Measurements from ENCODE around the gene ALDH7A1.

The ALDH7A1 gene

DNA sequence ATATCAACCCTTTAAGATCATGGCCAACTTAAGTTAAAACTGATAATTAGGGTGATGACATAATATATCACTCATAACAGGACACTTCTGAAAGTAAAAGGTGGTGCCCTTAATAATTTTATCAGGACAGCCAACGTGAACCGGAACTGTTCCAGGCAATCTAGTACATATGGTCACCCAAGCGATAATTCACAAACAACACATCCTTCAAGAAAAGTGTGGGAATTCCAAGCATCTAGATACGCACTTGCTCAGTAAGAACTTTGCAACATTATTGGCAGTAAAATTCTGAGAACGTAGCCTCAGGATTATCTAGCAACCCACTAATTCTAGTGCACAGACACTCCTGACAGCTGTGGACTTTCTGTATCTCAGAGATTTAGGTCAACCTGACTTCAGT is 85.7 kb downstream of the ALDH7A1 start:
- no peaks in the 10 kb centered on the region for H3K9me3 ChIP-seq (ENCODE audit: control insufficient read depth, insufficient read depth, low read length)
- no CpG with 5 or more reads among the region's 5 CpGs for WGBS (ENCODE audit: insufficient coverage, insufficient read length)
- H3K4me3 ChIP-seq (ENCODE audit: low read length), result no peak overlapping the region
- H3K27ac ChIP-seq (ENCODE audit: low read length), result no peak overlapping the region
- no peaks in the 10 kb centered on the region for H3K4me1 ChIP-seq (ENCODE audit: control insufficient read depth, insufficient read depth, low read length)
- DNase-seq (ENCODE audit: low read depth, low spot score), result no peak
- no peaks in the 10 kb centered on the region for H3K27me3 ChIP-seq (ENCODE audit: control insufficient read depth, insufficient read depth, low read length)
- no peaks in the 10 kb centered on the region for H3K36me3 ChIP-seq (ENCODE audit: control insufficient read depth, insufficient read depth, low read length)

DNA sequence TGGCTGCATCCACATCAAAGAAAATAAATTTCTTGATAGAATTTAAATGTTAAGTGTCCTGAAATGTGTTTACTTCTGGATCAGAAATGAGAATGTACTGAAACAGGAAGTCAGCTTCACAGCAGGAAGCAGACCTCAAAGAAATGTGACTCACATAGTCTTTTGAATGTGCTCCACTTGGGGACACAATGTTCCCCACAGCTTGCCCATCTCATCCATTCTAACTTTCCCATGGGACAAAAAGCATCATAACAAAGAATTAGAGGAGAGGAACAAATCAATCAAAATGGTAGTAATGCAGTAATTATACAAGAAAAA is 86.1 kb downstream of the ALDH7A1 start:
- Histone ChIP-seq H3K27ac (ENCODE audit: low read length) (no peak overlapping the region), H3K36me3 (ENCODE audit: control insufficient read depth, insufficient read depth, low read length) (no peaks in the 10 kb centered on the region), H3K4me3 (ENCODE audit: low read length) (no peak overlapping the region), H3K9me3 (ENCODE audit: control insufficient read depth, insufficient read depth, low read length) (no peaks in the 10 kb centered on the region), H3K4me1 (ENCODE audit: control insufficient read depth, insufficient read depth, low read length) (no peaks in the 10 kb centered on the region), H3K27me3 (ENCODE audit: control insufficient read depth, insufficient read depth, low read length) (no peaks in the 10 kb centered on the region)
- DNase-seq (ENCODE audit: low read depth, low spot score), result no peak

DNA sequence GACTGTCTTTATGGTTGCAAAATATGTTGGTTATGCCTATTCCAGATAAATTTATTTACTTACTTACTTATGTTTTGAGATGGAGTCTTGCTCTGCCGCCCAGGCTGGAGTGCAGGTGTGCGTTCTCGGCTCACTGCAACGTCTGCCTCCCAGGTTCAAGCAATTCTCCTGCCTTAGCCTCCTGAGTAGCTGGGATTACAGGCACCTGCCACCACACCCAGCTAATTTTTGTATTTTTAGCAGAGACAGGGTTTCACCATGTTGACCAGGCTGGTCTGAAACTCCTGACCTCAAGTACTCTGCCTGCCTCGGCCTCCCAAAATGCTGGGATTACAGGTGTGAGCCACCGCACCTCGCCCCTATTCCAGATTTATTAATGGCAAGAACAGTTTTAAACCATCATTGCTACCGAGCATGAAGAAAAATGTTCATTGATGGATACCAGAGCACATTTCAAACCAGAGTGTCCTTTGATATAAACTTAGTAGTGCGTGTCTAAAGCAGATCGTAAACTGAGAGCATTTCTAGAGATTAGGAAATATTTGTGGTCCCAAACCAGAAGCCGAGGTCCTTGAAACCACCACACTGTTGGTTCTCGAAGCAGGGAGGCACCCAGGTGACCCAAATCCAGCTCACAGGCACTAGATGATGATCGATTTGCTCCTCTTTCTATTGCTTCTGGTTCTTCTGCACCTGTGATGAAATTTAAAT is 86.6 kb downstream of the ALDH7A1 start:
- no peaks in the 10 kb centered on the region for H3K4me1 ChIP-seq (ENCODE audit: control insufficient read depth, insufficient read depth, low read length)
- H3K9me3 ChIP-seq (ENCODE audit: control insufficient read depth, insufficient read depth, low read length), result no peaks in the 10 kb centered on the region
- H3K36me3 ChIP-seq (ENCODE audit: control insufficient read depth, insufficient read depth, low read length), result no peaks in the 10 kb centered on the region
- H3K27ac ChIP-seq (ENCODE audit: low read length), result no peak overlapping the region
- H3K4me3 ChIP-seq (ENCODE audit: low read length), result no peak overlapping the region
- no peaks in the 10 kb centered on the region for H3K27me3 ChIP-seq (ENCODE audit: control insufficient read depth, insufficient read depth, low read length)
- WGBS (ENCODE audit: insufficient coverage, insufficient read length), result no CpG with 5 or more reads among the region's 13 CpGs
- DNase-seq (ENCODE audit: low read depth, low spot score), result no peak

DNA sequence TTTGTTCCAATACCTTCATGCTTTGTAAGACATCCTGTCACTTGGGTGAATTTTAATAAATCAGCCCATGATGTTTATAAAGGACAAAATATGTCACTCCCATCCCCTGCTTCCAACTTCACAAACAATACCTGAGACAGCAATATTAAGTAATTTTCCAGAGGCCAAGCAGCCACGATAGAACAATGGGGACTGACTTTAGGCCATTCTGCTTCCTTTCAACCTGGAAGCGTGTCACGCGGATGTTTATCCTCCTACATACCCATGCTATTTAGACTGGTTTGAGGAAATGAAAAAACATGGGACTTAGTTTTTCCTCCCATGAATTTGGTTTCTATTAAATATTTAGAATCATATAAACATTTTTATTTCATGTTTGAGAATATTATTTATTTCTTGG is 88.9 kb downstream of the ALDH7A1 start:
- Histone ChIP-seq H3K36me3 (ENCODE audit: control insufficient read depth, insufficient read depth, low read length) (no peaks in the 10 kb centered on the region), H3K27ac (ENCODE audit: low read length) (no peak overlapping the region), H3K27me3 (ENCODE audit: control insufficient read depth, insufficient read depth, low read length) (no peaks in the 10 kb centered on the region), H3K4me1 (ENCODE audit: control insufficient read depth, insufficient read depth, low read length) (no peaks in the 10 kb centered on the region), H3K4me3 (ENCODE audit: low read length) (no peak overlapping the region), H3K9me3 (ENCODE audit: control insufficient read depth, insufficient read depth, low read length) (no peaks in the 10 kb centered on the region)
- no CpG with 5 or more reads among the region's 4 CpGs for WGBS (ENCODE audit: insufficient coverage, insufficient read length)
- no peak for DNase-seq (ENCODE audit: low read depth, low spot score)

DNA sequence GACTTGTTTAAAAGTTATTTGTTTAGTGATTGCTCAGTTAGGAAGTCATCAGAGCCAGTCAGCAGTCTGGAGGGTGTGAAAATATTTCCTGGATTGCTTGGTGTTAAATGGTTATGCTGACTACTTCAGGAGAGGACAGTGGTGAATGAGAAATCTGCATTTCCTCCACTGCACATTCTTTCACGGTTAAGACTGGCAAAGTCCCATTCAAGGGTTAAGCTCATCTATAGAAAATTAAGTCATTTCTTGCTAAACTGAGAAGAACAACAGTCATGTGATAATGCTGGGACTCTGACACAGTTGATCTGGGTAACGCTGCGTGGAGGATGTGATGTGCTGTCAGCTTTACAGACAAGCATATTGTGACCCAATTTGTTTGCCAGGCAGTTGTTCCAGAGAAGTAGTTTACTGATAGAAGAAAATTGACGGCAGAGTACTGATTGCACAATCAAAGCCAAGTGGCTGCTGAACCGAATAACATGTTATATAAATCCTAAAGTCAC is 91.4 kb downstream of the ALDH7A1 start:
- H3K27ac ChIP-seq (ENCODE audit: low read length), result no peak overlapping the region
- no peak overlapping the region for H3K4me3 ChIP-seq (ENCODE audit: low read length)
- DNase-seq (ENCODE audit: low read depth, low spot score), result no peak
- no peaks in the 10 kb centered on the region for H3K27me3 ChIP-seq (ENCODE audit: control insufficient read depth, insufficient read depth, low read length)
- no CpG with 5 or more reads among the region's 5 CpGs for WGBS (ENCODE audit: insufficient coverage, insufficient read length)
- H3K36me3 ChIP-seq (ENCODE audit: control insufficient read depth, insufficient read depth, low read length), result no peaks in the 10 kb centered on the region
- H3K4me1 ChIP-seq (ENCODE audit: control insufficient read depth, insufficient read depth, low read length), result 0 out of 2 replicates have a peak, but pooled peaks cover 2% of the 10 kb centered on the region
- H3K9me3 ChIP-seq (ENCODE audit: control insufficient read depth, insufficient read depth, low read length), result no peaks in the 10 kb centered on the region

DNA sequence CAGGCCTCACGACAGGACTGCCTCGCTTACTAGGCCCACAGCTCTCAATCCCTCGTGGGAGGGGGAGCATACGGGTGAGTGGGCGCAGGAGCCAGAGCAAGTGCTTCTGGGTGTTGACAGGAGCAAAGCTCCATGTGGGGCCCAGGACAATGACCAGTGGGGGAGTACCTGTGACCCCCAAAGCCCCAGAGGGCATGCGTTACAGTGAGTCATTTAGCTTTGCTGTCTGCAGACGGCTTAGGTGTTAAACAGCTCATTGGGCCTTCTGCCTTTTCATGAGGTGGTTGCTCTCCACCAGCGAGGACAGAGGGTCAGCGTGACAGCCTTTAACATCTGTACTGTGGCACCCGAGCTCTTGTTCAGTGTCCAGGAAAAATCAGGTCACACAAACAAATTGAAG is 93.6 kb downstream of the ALDH7A1 start:
- H3K9me3 ChIP-seq (ENCODE audit: control insufficient read depth, insufficient read depth, low read length), result no peaks in the 10 kb centered on the region
- DNase-seq (ENCODE audit: low read depth, low spot score), result no peak
- no peaks in the 10 kb centered on the region for H3K36me3 ChIP-seq (ENCODE audit: control insufficient read depth, insufficient read depth, low read length)
- WGBS (ENCODE audit: insufficient coverage, insufficient read length), result no CpG with 5 or more reads among the region's 10 CpGs
- H3K4me3 ChIP-seq (ENCODE audit: low read length), result no peak overlapping the region
- H3K27ac ChIP-seq (ENCODE audit: low read length), result no peak overlapping the region
- 0 out of 2 replicates have a peak, but pooled peaks cover 2% of the 10 kb centered on the region for H3K4me1 ChIP-seq (ENCODE audit: control insufficient read depth, insufficient read depth, low read length)
- H3K27me3 ChIP-seq (ENCODE audit: control insufficient read depth, insufficient read depth, low read length), result no peaks in the 10 kb centered on the region

DNA sequence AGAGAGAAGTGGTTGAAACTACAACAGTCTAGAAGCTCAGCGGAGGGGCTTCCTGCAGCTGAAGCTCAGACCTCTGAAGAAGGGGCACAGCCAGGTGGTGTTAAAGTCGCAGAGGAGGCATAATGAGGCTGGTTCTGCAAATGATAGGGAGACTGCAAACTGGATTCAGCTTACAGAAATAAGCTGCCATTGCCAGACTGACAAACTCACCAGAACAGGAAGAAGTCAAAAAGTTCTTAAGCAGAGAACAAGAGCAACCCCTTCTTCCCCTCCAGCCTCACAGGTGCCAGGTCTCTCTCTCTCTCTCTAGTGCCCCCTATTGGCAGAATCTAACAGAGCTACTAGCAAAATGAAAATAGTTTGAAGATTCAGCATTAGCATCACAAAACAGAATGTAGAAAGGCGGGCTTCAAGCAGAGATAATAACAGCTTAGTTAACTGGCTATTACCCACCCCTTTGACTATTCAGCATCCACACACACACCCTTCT is 95.1 kb downstream of the ALDH7A1 start:
- DNase-seq (ENCODE audit: low read depth, low spot score), result peak; percentile 43
- WGBS (ENCODE audit: insufficient coverage, insufficient read length), result no CpG with 5 or more reads among the region's 3 CpGs

DNA sequence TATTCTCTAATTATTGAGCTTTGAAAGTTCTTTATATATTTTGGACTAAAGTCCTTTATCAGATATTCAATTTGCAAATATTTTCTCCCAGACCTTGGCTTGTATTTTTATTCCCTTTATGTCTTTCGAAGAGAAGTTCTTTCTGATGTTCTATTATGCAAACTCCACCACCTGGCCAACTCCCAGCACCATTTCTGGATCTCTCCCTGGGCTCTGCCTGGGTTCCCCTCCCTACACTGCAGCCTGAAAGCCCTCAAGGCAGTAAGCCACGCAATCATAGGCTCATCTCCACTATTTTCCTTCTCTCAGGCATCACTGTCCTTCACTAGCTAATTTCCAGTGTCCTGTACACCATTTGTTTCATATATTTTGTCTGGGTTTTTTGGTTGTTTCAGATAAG is 95.7 kb downstream of the ALDH7A1 start:
- DNase-seq (ENCODE audit: low read depth, low spot score), result no peak
- H3K36me3 ChIP-seq (ENCODE audit: control insufficient read depth, insufficient read depth, low read length), result no peaks in the 10 kb centered on the region
- no peaks in the 10 kb centered on the region for H3K9me3 ChIP-seq (ENCODE audit: control insufficient read depth, insufficient read depth, low read length)
- no CpG with 5 or more reads among the region's 2 CpGs for WGBS (ENCODE audit: insufficient coverage, insufficient read length)
- H3K27me3 ChIP-seq (ENCODE audit: control insufficient read depth, insufficient read depth, low read length), result no peaks in the 10 kb centered on the region
- H3K4me3 ChIP-seq (ENCODE audit: low read length), result no peak overlapping the region
- 0 out of 2 replicates have a peak, but pooled peaks cover 2% of the 10 kb centered on the region for H3K4me1 ChIP-seq (ENCODE audit: control insufficient read depth, insufficient read depth, low read length)
- no peak overlapping the region for H3K27ac ChIP-seq (ENCODE audit: low read length)

More for the DNA sequence above, 95.1 kb downstream of the ALDH7A1 start:
- no peak overlapping the region for H3K4me3 ChIP-seq (ENCODE audit: low read length)
- no peaks in the 10 kb centered on the region for H3K27me3 ChIP-seq (ENCODE audit: control insufficient read depth, insufficient read depth, low read length)
- H3K36me3 ChIP-seq (ENCODE audit: control insufficient read depth, insufficient read depth, low read length), result no peaks in the 10 kb centered on the region
- H3K27ac ChIP-seq (ENCODE audit: low read length), result no peak overlapping the region
- no peaks in the 10 kb centered on the region for H3K9me3 ChIP-seq (ENCODE audit: control insufficient read depth, insufficient read depth, low read length)
- H3K4me1 ChIP-seq (ENCODE audit: control insufficient read depth, insufficient read depth, low read length), result 0 out of 2 replicates have a peak, but pooled peaks cover 2% of the 10 kb centered on the region

DNA sequence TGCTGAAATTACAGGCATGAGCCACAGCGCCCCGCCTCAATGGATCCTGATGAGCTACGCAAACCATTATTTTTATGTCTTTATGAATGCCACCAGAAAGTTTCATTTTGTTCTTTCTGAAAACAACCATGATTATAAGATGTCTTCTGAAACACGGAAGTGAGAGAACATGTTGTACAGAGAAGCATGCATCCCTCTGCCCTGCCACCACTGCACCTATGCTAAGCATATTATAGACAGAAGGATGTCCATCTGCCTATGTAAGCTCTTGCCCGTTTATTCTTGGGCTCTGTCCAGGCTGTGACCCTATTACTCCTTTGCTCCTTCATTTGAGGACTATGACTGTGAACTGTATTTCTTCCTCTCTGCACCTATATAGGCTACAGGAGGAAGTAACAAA is 97.5 kb downstream of the ALDH7A1 start:
- DNase-seq (ENCODE audit: low read depth, low spot score), result no peak
- 0 out of 2 replicates have a peak, but pooled peaks cover 2% of the 10 kb centered on the region for H3K4me1 ChIP-seq (ENCODE audit: control insufficient read depth, insufficient read depth, low read length)
- no peaks in the 10 kb centered on the region for H3K27me3 ChIP-seq (ENCODE audit: control insufficient read depth, insufficient read depth, low read length)
- H3K27ac ChIP-seq (ENCODE audit: low read length), result no peak overlapping the region
- WGBS (ENCODE audit: insufficient coverage, insufficient read length), result no CpG with 5 or more reads among the region's 5 CpGs
- H3K9me3 ChIP-seq (ENCODE audit: control insufficient read depth, insufficient read depth, low read length), result no peaks in the 10 kb centered on the region
- no peaks in the 10 kb centered on the region for H3K36me3 ChIP-seq (ENCODE audit: control insufficient read depth, insufficient read depth, low read length)
- no peak overlapping the region for H3K4me3 ChIP-seq (ENCODE audit: low read length)

DNA sequence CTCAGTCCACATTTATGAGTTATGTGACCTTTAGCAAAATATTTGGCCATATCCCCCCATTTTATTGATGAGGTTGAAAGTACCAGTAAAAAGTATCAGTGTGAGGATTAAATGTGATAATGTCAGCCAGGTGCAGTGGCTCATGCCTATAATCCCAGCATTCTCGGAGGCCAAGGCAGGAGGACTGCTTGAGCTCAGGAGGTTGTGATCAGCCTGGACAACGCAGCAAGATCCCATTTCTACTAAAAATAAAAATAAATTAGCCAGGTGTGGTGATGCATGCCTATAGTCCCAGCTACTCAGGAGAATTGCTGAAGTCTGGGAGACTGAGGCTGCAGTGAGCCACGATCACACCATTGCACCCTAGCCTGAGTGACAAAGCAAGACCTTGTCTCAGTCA is 100.6 kb downstream of the ALDH7A1 start:
- no peak overlapping the region for H3K27ac ChIP-seq (ENCODE audit: low read length)
- no peaks in the 10 kb centered on the region for H3K4me1 ChIP-seq (ENCODE audit: control insufficient read depth, insufficient read depth, low read length)
- no peaks in the 10 kb centered on the region for H3K27me3 ChIP-seq (ENCODE audit: control insufficient read depth, insufficient read depth, low read length)
- no peaks in the 10 kb centered on the region for H3K9me3 ChIP-seq (ENCODE audit: control insufficient read depth, insufficient read depth, low read length)
- no peak for DNase-seq (ENCODE audit: low read depth, low spot score)
- H3K4me3 ChIP-seq (ENCODE audit: low read length), result no peak overlapping the region
- WGBS (ENCODE audit: insufficient coverage, insufficient read length), result no CpG with 5 or more reads among the region's 3 CpGs
- peaks cover 3% of the 10 kb centered on the region; the same call in 1 of the 2 replicates for H3K36me3 ChIP-seq (ENCODE audit: control insufficient read depth, insufficient read depth, low read length)

DNA sequence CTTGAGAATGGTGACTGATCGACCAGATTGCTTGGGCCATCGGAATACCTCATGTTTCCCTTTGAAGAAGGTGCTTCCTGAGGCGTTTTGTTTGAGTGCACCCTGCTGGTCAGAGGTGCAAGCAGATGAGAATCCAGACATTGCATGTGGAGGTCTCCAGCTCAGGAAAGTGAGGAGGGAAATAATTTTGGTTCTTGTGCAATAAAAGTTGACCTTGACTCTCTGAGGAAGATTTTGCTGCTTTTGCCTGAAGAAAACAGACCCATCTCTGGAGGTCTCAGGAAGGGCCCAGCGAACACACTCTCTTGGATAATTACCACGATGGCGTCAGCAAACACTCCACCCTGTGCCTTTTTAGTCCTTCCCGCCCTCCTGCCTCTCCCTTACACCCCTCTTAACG is 102.1 kb downstream of the ALDH7A1 start:
- 100% methylated on average over 2 of the region's 8 CpGs for WGBS (ENCODE audit: insufficient coverage, insufficient read length)
- no peaks in the 10 kb centered on the region for H3K27me3 ChIP-seq (ENCODE audit: control insufficient read depth, insufficient read depth, low read length)
- no peak for DNase-seq (ENCODE audit: low read depth, low spot score)

More for the DNA sequence above, 102.1 kb downstream of the ALDH7A1 start:
- Histone ChIP-seq H3K4me3 (ENCODE audit: low read length) (no peak overlapping the region), H3K27ac (ENCODE audit: low read length) (no peak overlapping the region), H3K36me3 (ENCODE audit: control insufficient read depth, insufficient read depth, low read length) (peaks cover 5% of the 10 kb centered on the region; the same call in 1 of the 2 replicates), H3K9me3 (ENCODE audit: control insufficient read depth, insufficient read depth, low read length) (no peaks in the 10 kb centered on the region), H3K4me1 (ENCODE audit: control insufficient read depth, insufficient read depth, low read length) (no peaks in the 10 kb centered on the region)

Measured in iPS DF 6.9 (cell line).